Measurements from ENCODE around the gene NACC2. TPM values are rescaled to one million over a fixed set of nuclear protein-coding genes. Genes with fewer than 3 reads are reported as not detected.

NACC2 gene
- total and polyA plus RNA-seq, 9 of the 15 experiments (the other 6 are each of a cell fraction or from before 2014, with no cell fraction given): 0.70 to 25.1 (median 5.6) TPM

GRCh38 chr9:136105398-136106135, 10.5 kb upstream of the NACC2 start:
- no TSS peak for BruUV-seq (replicated peaks)
- no peak overlapping the region for H3K4me3 ChIP-seq
- H3K9ac ChIP-seq (ENCODE audit: insufficient read depth in 1 of 2, low read depth in 2 of 2, low read length in 2 of 2): peak overlapping the region in 1 of 2 experiments; percentile 64; a peak in 2 of 4 replicates
- peaks cover 47 to 89% of the 10 kb centered on the region in 2 experiments for H3K4me1 ChIP-seq (replicated peaks in 1 of 2; ENCODE audit: control insufficient read depth in 2 of 2, insufficient read depth in 2 of 2, low read length in 2 of 2)
- in situ Hi-C loops (cut with MboI): no loop called here
- ATAC-seq (no peak), FAIRE-seq (peak; percentile 55), DNase-seq (ENCODE audit: extremely low read depth in 1 of 4, low spot score in 3 of 4) (no peak)
- no peaks in the 10 kb centered on the region for H3K9me1 ChIP-seq (ENCODE audit: control insufficient read depth, insufficient read depth, low read length)
- ChIA-PET POLR2A (interaction anchor here (0.6 to 1.6 kb wide), 2 partner anchors 8 to 12 kb away, joined by 4 read pairs; no protein-coding TSS in a partner anchor), CTCF (ENCODE audit: low intra/inter-chr PET ratio) (no interaction called here)
- no peaks in the 10 kb centered on the region for H3K36me3 ChIP-seq (ENCODE audit: control insufficient read depth, insufficient read depth, low read length)
- intact Hi-C loops (cut with micrococcal nuclease): no loop called here
- H3K9me3 ChIP-seq (replicated peaks; ENCODE audit: control insufficient read depth, insufficient read depth, low read depth, low read length): no peaks in the 10 kb centered on the region
- H2AFZ ChIP-seq (ENCODE audit: low read depth, low read length): no peak overlapping the region
- 69% methylated on average over 17 of the region's 17 CpGs for WGBS (ENCODE audit: insufficient coverage, low coverage, missing lambda C conversion rate)
- TF ChIP-seq ZNF583 (CRISPR knock-in tag; IDR thresholded peaks at IDR 0.05) (no peak), MYNN (IDR thresholded peaks at IDR 0.05) (no peak), MYNN (CRISPR knock-in tag; IDR thresholded peaks at IDR 0.05) (no peak), ZBTB7A (IDR thresholded peaks at IDR 0.05; ENCODE audit: borderline replicate concordance, control insufficient read depth, low read depth, low read length) (peak; percentile 52; the same call in 1 of the 2 replicates), CBFA2T2 (conservative IDR thresholded peaks at IDR 0.05) (no peak), NFIC (IDR thresholded peaks at IDR 0.05) (peak; percentile 9; the same call in 1 of the 2 replicates), KDM1A (IDR thresholded peaks at IDR 0.05) (no peak)
- H3K27me3 ChIP-seq (ENCODE audit: control insufficient read depth in 2 of 2, insufficient read depth in 2 of 2, low read length in 2 of 2): no peaks in the 10 kb centered on the region
- no peaks in the 10 kb centered on the region for H4K20me1 ChIP-seq (replicated peaks; ENCODE audit: control insufficient read depth, insufficient read depth, low read length)
- H3K27ac ChIP-seq (ENCODE audit: extremely low read depth, low read depth, low read length): no peak overlapping the region; the same call in 2 of the 3 replicates
- no peak overlapping the region for H3K4me2 ChIP-seq (ENCODE audit: insufficient read depth, low read length)
- H3K79me2 ChIP-seq (ENCODE audit: control insufficient read depth, insufficient read depth, low read length): no peaks in the 10 kb centered on the region; the same call in 2 of the 3 replicates

Data from K562 (cell line).